ENCODE measurements around the gene IFNL4.

IFNL4 gene

DNA sequence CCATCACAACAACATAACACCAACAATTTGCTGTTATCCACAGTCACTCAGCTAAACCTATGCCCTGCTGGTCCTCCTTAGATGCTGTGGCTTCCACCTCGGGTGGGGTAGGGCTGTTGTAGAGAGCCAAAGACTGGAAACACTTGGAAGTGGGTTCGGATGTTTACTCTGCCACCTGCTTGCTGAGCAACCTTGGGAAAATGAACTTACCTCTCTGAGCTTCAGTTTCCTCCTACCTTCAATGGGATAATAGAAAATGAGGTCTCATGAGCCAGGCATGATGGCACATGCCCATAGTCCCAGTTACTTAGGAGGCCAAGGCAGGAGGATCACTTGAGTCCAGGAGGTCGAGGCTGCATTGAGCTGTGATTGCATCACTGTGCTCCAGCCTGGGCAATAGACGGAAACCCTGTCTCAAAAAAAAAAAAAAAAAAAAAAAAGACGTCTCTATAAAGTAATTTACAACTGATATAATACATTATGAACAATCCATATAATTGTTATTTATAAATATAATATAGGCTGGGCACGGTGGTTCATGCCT is 41.3 kb downstream of the IFNL4 start:
- Histone ChIP-seq H3K36me3 (ENCODE audit: insufficient read depth, insufficient read length, low read length) (no peaks in the 10 kb centered on the region), H3K27me3 (ENCODE audit: insufficient read depth, insufficient read length) (no peaks in the 10 kb centered on the region), H3K4me3 (ENCODE audit: insufficient read length, low read depth) (no peak overlapping the region), H3K4me1 (ENCODE audit: insufficient read depth, insufficient read length) (peaks cover 4% of the 10 kb centered on the region), H3K9ac (ENCODE audit: insufficient read length, low read depth) (no peak overlapping the region), H3K9me3 (ENCODE audit: insufficient read depth, low read length) (no peaks in the 10 kb centered on the region)
- DNase-seq (ENCODE audit: low read depth, low spot score), result no peak
- TF ChIP-seq YY1 (IDR thresholded peaks at IDR 0.05; ENCODE audit: insufficient read depth, insufficient read length) (no peak), SUZ12 (IDR thresholded peaks at IDR 0.05; ENCODE audit: extremely low read depth, insufficient read depth, insufficient read length) (no peak), ZNF274 (IDR thresholded peaks at IDR 0.05; ENCODE audit: low read depth, low read length) (no peak)

DNA sequence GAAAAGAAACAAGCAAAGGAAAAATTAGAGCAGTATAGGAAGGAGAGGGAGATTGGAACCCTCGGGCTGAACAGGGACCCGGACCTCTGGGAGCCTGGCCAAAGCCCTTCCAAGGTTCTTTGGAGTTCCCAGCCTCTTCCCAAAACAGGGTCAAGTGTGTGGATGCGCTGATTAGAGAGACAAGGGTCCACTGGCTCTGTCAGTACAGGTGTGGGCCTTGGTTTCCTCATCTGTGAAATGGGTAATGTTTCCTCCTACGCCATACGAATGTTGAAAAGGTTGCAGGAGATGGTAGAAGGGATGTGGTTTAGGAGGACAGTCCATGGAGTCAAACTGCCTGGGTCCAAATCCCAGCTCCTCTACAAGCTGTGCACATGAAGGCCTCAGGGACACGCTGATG is 42.5 kb downstream of the IFNL4 start:
- no peaks in the 10 kb centered on the region for H3K36me3 ChIP-seq (ENCODE audit: insufficient read depth, insufficient read length, low read length)
- no peaks in the 10 kb centered on the region for H3K9me3 ChIP-seq (ENCODE audit: insufficient read depth, low read length)
- DNase-seq (ENCODE audit: low read depth, low spot score), result no peak
- H3K4me1 ChIP-seq (ENCODE audit: insufficient read depth, insufficient read length), result peaks cover 4% of the 10 kb centered on the region
- no peaks in the 10 kb centered on the region for H3K27me3 ChIP-seq (ENCODE audit: insufficient read depth, insufficient read length)
- H3K4me3 ChIP-seq (ENCODE audit: insufficient read length, low read depth), result no peak overlapping the region
- no peak overlapping the region for H3K9ac ChIP-seq (ENCODE audit: insufficient read length, low read depth)
- TF ChIP-seq SUZ12 (IDR thresholded peaks at IDR 0.05; ENCODE audit: extremely low read depth, insufficient read depth, insufficient read length) (no peak), YY1 (IDR thresholded peaks at IDR 0.05; ENCODE audit: insufficient read depth, insufficient read length) (no peak), ZNF274 (IDR thresholded peaks at IDR 0.05; ENCODE audit: low read depth, low read length) (no peak)

DNA sequence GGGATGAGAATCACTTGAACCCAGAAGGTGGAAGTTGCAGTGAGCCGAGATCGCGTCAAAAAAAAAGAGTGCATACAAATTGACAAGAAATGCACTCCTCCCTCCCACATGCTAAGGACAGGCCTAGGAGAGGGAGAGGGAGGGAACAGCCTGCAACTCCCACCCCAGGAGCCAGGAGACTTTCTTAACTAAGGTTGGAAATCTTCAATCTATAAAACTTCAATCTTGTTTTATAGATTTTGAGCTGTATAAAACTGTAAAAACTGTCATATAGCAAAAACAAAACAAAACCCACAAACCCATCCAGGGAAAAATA is 43.2 kb downstream of the IFNL4 start:
- no peak for TF ChIP-seq SUZ12 (IDR thresholded peaks at IDR 0.05; ENCODE audit: extremely low read depth, insufficient read depth, insufficient read length)
- no peak for TF ChIP-seq YY1 (IDR thresholded peaks at IDR 0.05; ENCODE audit: insufficient read depth, insufficient read length)
- TF ChIP-seq ZNF274 (IDR thresholded peaks at IDR 0.05; ENCODE audit: low read depth, low read length), result no peak
- Histone ChIP-seq H3K9me3 (ENCODE audit: insufficient read depth, low read length) (no peaks in the 10 kb centered on the region), H3K4me3 (ENCODE audit: insufficient read length, low read depth) (no peak overlapping the region), H3K9ac (ENCODE audit: insufficient read length, low read depth) (no peak overlapping the region), H3K36me3 (ENCODE audit: insufficient read depth, insufficient read length, low read length) (no peaks in the 10 kb centered on the region), H3K27me3 (ENCODE audit: insufficient read depth, insufficient read length) (no peaks in the 10 kb centered on the region), H3K4me1 (ENCODE audit: insufficient read depth, insufficient read length) (peaks cover 4% of the 10 kb centered on the region)
- no peak for DNase-seq (ENCODE audit: low read depth, low spot score)

DNA sequence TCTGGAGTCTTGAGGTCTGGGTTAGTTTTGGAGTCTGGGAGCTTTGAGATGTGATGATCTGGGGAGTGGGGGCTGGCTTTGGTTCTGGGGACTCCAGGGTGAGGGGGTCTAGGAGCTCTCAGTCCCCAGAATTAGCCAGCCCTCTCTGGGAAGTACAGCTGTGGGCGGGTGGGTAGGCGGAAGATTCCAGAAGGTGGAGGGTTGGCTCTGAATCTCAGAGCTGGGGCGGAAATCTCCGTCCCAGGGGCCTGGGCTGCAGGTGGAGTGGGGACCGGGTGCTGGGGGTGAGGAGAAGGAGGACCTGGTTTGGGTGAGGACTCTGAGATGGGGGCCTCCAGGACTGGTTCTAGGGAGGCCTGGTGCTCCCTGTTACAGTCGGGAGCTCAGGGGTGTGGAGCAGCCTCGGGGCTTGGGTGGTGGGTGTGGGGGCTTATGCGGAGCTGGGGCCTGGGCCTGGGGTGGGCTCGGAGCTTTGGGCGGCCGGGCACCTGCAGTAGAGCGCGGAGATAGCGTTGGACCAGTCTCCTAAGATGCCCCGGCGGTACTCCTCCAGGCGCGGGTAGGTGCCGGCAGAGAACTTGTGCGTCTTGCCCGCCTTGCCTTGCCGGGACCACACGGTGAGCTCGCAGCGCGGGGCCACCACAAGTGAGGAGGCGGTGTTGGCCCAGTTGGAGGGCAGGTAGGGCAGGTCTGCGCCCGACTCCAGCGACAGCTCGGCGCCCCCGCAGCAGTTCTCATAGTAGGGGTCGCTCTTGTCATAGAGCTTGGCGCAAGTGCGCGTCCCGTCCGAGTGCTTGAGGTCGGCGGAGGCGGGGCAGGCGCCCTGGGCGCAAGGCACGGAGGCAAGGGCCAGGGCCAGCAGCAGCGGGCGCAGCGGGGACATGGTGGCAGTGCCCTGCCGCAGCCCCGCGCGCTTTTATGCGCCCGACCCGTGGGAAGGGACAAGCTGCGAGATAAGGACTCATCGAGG is 45.0 kb downstream of the IFNL4 start, which contains the start of gene SYCN:
SYCN (minus strand) TSS at position 892 of the 970 bp plus-strand sequence; CDS start at position 883, 9 bp downstream.
- peaks cover 2% of the 10 kb centered on the region for H3K27me3 ChIP-seq (ENCODE audit: insufficient read depth, insufficient read length)
- H3K9ac ChIP-seq (ENCODE audit: insufficient read length, low read depth), result no peak within 1 kb of the TSS
- peaks cover 5% of the 10 kb centered on the region for H3K4me1 ChIP-seq (ENCODE audit: insufficient read depth, insufficient read length)
- no peaks in the 10 kb centered on the region for H3K9me3 ChIP-seq (ENCODE audit: insufficient read depth, low read length)
- H3K4me3 ChIP-seq (ENCODE audit: insufficient read length, low read depth), result no peak within 1 kb of the TSS
- H3K36me3 ChIP-seq (ENCODE audit: insufficient read depth, insufficient read length, low read length), result no peaks in the 10 kb centered on the region
- TF ChIP-seq YY1 (IDR thresholded peaks at IDR 0.05; ENCODE audit: insufficient read depth, insufficient read length), result no peak
- TF ChIP-seq SUZ12 (IDR thresholded peaks at IDR 0.05; ENCODE audit: extremely low read depth, insufficient read depth, insufficient read length), result no peak
- TF ChIP-seq ZNF274 (IDR thresholded peaks at IDR 0.05; ENCODE audit: low read depth, low read length), result no peak
- DNase-seq (ENCODE audit: low read depth, low spot score), result no peak

DNA sequence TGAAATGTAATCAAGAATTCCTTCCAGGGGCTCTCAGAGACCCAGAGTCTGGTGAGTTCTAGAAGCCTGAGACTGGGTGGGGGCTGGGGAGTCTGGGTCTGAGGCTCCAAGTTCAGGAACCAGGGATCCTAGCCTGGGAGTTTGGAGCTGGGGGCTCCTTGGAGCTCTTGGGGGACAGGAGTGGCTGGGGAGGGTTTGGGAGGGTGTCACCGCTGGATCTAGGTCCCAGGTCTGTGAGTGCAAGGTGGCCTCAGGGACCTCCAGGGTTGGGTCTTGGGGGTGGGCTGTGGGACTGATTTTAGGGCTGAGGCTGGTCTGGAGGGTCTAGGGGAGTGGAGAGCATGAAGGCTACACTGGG is 45.7 kb downstream of the IFNL4 start:
- no peak for DNase-seq (ENCODE audit: low read depth, low spot score)
- peaks cover 8% of the 10 kb centered on the region for H3K27me3 ChIP-seq (ENCODE audit: insufficient read depth, insufficient read length)

DNA sequence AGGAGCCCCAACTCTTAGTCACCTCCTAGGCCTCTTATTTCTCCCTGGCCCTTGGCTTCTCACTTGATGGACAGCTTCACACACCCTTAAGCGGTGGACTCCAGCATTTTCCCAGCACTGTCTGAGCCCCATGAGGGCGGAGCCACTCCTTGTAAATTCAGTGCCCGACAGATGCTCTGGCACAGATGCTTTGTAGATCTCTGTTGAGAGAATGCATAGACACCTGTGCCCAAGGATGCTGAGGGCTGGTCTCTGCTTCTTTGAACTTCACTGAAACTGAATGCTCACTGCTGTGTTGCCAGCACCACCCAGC is 47.9 kb downstream of the IFNL4 start:
- H3K36me3 ChIP-seq (ENCODE audit: insufficient read depth, insufficient read length, low read length), result no peaks in the 10 kb centered on the region
- DNase-seq (ENCODE audit: low read depth, low spot score), result no peak
- H3K27me3 ChIP-seq (ENCODE audit: insufficient read depth, insufficient read length), result peaks cover 30% of the 10 kb centered on the region
- peaks cover 5% of the 10 kb centered on the region for H3K4me1 ChIP-seq (ENCODE audit: insufficient read depth, insufficient read length)
- no peaks in the 10 kb centered on the region for H3K9me3 ChIP-seq (ENCODE audit: insufficient read depth, low read length)
- no peak overlapping the region for H3K9ac ChIP-seq (ENCODE audit: insufficient read length, low read depth)
- no peak for TF ChIP-seq ZNF274 (IDR thresholded peaks at IDR 0.05; ENCODE audit: low read depth, low read length)
- no peak for TF ChIP-seq SUZ12 (IDR thresholded peaks at IDR 0.05; ENCODE audit: extremely low read depth, insufficient read depth, insufficient read length)
- no peak for TF ChIP-seq YY1 (IDR thresholded peaks at IDR 0.05; ENCODE audit: insufficient read depth, insufficient read length)
- H3K4me3 ChIP-seq (ENCODE audit: insufficient read length, low read depth), result no peak overlapping the region

More for the DNA sequence above, 45.7 kb downstream of the IFNL4 start:
- H3K4me3 ChIP-seq (ENCODE audit: insufficient read length, low read depth), result no peak overlapping the region
- TF ChIP-seq ZNF274 (IDR thresholded peaks at IDR 0.05; ENCODE audit: low read depth, low read length) (no peak), SUZ12 (IDR thresholded peaks at IDR 0.05; ENCODE audit: extremely low read depth, insufficient read depth, insufficient read length) (no peak), YY1 (IDR thresholded peaks at IDR 0.05; ENCODE audit: insufficient read depth, insufficient read length) (no peak)
- H3K36me3 ChIP-seq (ENCODE audit: insufficient read depth, insufficient read length, low read length), result no peaks in the 10 kb centered on the region
- no peak overlapping the region for H3K9ac ChIP-seq (ENCODE audit: insufficient read length, low read depth)
- peaks cover 5% of the 10 kb centered on the region for H3K4me1 ChIP-seq (ENCODE audit: insufficient read depth, insufficient read length)
- H3K9me3 ChIP-seq (ENCODE audit: insufficient read depth, low read length), result no peaks in the 10 kb centered on the region

DNA sequence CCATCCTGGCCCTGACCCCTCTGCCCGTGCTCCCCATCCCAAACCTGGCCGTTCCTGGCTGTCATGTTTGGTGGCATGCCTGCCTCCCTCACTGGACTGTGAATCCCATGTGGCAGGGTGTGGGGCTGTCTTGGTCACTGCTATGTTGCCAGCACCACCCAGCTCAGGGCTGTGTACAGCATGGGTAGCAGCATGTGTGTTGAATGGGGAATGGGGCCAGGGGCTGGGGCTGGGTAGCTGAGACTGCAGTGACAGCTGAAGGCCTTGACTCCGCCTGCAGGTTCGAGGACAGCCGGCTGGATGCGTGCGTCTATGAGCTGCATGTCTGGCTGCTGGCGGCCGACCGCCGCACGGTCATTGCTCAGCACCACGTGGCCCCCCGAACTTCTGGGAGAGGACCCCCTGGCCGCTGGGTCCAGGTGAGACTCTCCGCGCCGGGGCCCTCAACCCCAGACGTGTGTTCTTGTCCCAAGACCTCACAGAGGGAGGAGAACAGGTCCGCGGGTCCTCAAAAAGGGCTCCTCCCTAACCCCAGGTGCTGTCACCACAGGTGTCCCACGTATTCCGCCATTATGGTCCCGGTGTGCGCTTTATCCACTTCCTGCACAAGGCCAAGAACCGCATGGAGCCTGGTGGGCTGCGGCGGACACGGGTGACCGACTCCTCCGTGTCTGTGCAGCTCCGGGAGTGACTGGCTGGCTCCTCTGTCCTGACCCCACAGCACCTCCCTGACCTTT is 48.4 kb downstream of the IFNL4 start:
- Histone ChIP-seq H3K36me3 (ENCODE audit: insufficient read depth, insufficient read length, low read length) (no peaks in the 10 kb centered on the region), H3K4me3 (ENCODE audit: insufficient read length, low read depth) (no peak overlapping the region), H3K27me3 (ENCODE audit: insufficient read depth, insufficient read length) (peaks cover 35% of the 10 kb centered on the region), H3K4me1 (ENCODE audit: insufficient read depth, insufficient read length) (peaks cover 5% of the 10 kb centered on the region), H3K9me3 (ENCODE audit: insufficient read depth, low read length) (no peaks in the 10 kb centered on the region), H3K9ac (ENCODE audit: insufficient read length, low read depth) (no peak overlapping the region)
- DNase-seq (ENCODE audit: low read depth, low spot score), result no peak
- TF ChIP-seq ZNF274 (IDR thresholded peaks at IDR 0.05; ENCODE audit: low read depth, low read length) (no peak), SUZ12 (IDR thresholded peaks at IDR 0.05; ENCODE audit: extremely low read depth, insufficient read depth, insufficient read length) (no peak), YY1 (IDR thresholded peaks at IDR 0.05; ENCODE audit: insufficient read depth, insufficient read length) (no peak)
